OCI-LY7 (cell line): ENCODE results near the gene GBF1.

Experiments
- CTCF ChIP-seq: fragments of 200-600 bp; sonication (generic); conservative IDR thresholded peaks from 2 replicates; pipeline ENCODE4 v1.5.1; 2014; ENCODE audit warnings: mild to moderate bottlenecking, antibody characterized with exemption, low read length, moderate library complexity, mixed read lengths
- EZH2phosphoT487 ChIP-seq: fragments of 200-600 bp; sonication (generic); IDR thresholded peaks from 2 replicates; pipeline ENCODE4 v1.6.1; 2018; ENCODE audit warnings: low read depth, borderline replicate concordance, mild to moderate bottlenecking, mixed run types, antibody characterized with exemption, low read length, moderate library complexity, mixed read lengths

GRCh38 chr10:102396730-102397151 lies 151.4 kb downstream of the GBF1 start:
- TF ChIP-seq CTCF: no peak
- no peak for TF ChIP-seq EZH2phosphoT487
